DMS79 treated with DMSO at 0.1 percent for 48 hours (cell line): Measurements from ENCODE around the gene SKAP1.
"Not testable (repeated sequence)": the region's sequence is repeated elsewhere in the genome, so short reads cannot be mapped to it uniquely, and the experiment has no call there.

Source experiments
- DNase-seq: peaks from one replicate; lab custom pipeline; 2025; lab: John Stamatoyannopoulos, UW

Gene SKAP1

DNA sequence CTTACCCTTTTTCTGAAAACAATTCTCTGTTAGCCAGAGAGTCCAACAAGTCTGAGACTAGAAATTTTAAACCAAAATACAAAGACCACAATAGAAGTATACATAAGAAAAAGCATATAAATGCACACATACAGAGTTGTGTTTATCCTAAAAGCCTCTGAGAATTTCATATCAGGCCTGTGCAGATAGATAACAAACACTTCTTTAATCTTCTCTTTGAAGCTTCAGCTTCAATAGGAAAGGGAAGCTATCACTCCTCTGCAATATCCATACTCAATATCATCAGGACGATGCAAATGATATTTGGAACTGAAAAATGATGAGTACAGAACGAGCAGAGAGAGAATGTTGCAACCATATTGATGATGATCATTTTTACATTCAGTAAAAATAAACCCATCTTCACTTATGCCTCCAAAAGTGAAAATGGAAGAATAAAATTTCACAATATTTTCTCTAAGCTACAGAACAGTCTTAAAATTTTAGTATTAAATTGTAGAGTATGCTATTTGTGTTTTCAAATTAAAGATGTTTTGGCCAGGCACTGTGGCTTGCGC, 61.6 kb downstream of the SKAP1 start:
- DNase-seq, result no peak

DNA sequence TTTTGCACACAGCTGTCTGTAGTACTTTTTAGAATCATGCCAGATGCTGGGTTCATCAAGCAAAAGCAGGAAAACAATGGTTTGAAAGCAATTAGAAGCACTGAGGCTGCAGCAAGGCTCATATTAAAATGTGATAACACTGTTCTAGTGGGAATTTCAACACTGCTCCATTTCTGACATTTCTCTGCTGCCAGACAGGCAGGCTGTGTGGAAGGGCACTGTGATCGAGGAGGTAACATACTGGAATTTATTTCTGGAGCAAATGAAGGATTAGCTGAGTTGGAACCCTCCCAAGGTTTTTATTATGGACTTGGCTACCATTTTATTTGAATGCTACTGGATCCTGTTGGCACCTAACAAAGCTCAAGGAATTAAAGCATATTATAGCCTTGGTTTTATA, 66.9 kb downstream of the SKAP1 start:
- no peak for DNase-seq

DNA sequence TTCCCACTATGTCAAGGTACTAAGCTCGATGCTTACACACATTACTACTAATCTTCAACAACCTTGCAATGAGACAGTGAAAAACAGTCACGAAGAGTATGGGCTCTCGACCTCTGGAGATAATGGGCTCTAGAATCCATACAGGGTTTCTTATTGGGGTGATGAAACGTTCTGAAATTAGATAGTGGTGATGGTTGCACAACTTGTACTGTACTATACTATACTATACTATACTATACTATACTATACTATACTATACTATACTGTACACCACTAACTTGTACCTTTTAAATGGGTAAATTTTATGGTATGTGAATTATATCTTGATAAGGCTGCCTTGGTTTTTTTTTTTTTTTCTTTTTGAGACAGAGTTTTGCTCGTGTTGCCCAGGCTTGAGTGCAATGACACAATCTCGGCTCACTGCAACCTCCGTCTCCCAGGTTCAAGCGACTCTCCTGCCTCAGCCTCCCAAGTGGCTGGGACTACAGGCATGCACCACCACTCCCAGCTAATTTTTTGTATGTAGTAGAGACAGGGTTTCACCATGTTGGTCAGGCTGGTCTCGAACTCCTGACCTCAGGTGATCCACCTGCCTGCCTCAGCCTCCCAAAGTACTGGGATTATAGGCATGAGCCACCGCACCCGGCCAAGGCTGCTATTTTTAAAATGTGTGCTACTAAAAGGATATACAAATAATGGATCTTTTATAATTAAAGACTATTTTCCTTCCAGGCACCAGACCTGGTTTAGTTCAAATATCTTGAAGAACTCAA, 69.0 kb downstream of the SKAP1 start:
- not testable (repeated sequence) for DNase-seq

GRCh38 chr17:48357779-48358602, 72.0 kb downstream of the SKAP1 start:
- DNase-seq, result no peak

- DNase-seq, result no peak
Observed at GRCh38 chr17:48356866-48357265, 73.1 kb downstream of the SKAP1 start.

GRCh38 chr17:48352630-48353029, 77.4 kb downstream of the SKAP1 start:
- DNase-seq, result no peak

DNA sequence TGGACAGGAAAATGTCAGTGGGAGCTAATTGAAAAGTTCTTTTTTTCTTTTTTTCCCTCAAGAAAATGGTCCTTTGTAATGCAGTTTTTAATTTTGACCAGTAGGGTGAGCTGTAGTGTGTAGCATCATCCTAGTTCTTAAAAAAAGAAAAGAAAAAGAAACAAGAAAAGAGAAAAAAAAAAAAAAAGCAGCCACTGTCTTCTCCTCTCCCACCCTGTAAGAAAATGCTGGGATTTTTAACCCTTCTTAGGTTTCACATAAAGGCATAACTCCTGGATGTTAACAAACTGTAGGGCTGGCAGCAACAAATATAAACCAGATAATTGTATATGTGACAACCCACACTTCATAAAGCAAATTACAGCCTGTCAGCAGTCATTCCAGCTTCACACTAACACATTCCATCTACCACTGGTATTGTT, 78.1 kb downstream of the SKAP1 start:
- peak; percentile 62 for DNase-seq

GRCh38 chr17:48348352-48348751, 81.7 kb downstream of the SKAP1 start:
- no peak for DNase-seq

- no peak for DNase-seq
Observed at GRCh38 chr17:48347177-48347576, 82.8 kb downstream of the SKAP1 start.

DNA sequence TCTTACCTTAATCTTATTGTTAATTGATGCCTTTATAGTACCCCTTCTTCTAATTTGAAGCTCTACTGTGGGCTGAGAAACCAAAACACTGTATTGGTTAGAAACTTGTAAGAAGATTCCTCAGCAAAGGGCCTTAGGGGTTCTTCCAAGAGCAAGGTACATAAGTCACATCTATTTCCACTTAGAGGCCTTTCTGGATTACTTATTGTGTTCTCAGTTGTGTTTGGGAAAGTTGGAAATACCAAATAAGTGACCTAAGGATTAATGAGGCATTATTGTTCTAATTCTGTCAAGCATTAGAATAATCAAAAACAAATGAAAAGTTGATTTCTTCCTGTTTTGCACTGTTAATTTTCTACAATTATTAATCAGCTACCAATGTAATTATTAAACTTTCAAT, 85.8 kb downstream of the SKAP1 start:
- no peak for DNase-seq

DNA sequence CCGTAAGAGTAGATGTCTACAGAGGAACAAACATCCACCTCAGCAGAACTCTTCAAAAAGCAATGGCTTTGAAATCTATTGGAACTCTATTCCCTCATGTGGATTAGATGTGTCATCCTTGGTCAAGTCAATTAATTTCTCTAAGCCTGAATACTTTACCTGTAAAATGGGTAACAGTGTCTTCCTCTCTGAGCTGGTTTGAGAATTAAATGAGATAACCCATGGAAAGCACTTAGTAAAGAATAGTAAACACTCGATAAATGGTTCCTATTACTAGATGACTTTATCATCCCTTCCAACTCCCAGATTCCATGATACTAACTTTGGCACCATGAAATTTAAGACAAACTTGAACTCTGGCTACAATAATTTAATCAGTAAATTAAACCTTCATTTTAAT, 89.1 kb downstream of the SKAP1 start:
- no peak for DNase-seq

DNA sequence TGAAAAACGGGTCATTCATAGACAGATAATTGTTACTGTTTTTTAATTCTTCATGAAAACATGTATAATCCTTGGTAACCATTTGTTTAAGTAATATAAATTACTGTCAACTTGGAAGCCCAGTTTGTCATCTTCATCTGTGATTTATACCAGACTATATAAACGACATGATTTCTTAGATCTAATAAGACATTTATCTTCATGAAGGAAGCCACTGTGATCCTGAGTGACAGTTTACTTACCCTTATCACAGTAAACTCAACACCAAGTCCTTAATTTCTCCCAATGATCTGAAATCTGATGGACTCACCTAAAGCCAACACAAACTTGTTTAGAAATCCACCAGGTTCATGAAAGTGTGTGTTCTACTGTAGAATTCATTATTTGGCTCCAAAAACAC, 91.3 kb downstream of the SKAP1 start:
- DNase-seq, result no peak

DNA sequence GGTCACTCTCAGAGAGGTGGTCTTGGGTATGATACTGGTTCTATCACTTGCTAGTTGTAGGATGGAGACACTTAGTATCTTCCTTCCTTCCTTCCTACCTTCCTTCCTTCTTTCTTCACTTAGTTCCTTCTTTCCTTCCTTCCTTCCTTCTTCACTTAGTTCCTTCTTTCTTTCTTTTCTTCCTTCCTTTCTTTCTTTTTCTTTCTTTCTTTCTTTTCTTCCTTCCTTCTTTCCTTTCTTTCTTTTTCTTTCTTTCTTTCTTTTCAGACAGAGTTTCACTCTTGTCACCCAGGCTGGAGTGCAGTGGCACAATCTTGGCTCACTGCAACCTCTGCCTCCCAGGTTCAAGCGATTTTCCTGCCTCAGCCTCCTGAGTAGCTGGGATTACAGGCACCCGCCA, 92.1 kb downstream of the SKAP1 start:
- DNase-seq, result not testable (repeated sequence)

DNA sequence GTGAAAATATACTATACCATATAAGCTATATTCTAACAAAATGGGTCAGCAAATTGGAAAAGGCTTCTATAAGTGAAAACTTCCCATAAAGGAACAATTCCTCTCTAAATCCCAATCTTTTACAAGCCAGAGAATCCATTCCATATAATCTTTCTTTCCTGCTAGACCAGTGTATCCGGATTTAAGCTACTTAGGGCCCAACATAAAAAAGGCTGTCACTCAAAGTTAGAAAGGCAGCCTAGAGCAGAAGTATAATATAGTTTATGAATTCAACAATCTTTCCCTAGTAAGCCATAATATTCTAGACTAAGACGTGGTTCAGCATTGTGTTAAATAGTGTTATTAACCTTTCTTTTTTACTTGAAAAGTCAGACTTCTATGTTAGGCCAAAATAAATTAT, 93.0 kb downstream of the SKAP1 start:
- no peak for DNase-seq

GRCh38 chr17:48335858-48336500, 94.0 kb downstream of the SKAP1 start:
- DNase-seq, result peak; percentile 75

- DNase-seq, result no peak
Observed at GRCh38 chr17:48335146-48335784, 94.7 kb downstream of the SKAP1 start.

- DNase-seq, result no peak
Observed at GRCh38 chr17:48333034-48333530, 96.9 kb downstream of the SKAP1 start.

DNA sequence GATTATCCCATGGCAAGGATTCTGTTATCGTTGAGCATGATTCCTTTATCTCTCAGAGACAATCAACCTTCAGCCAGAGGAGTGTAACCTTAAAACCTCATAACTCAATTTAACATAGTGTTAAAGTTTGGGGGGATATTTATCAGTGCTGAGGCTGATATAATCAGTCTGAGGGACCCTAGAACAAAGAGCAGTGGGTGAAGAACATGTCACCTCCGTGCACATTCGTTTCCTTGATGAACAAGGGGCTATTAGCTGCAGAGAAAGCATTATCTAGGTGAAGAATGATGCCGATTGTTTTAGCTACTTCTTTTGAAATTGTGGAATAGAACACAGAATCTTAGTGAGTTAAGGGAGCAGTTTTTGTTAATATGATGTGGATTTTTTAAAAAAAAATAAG, 99.1 kb downstream of the SKAP1 start:
- DNase-seq, result no peak

DNA sequence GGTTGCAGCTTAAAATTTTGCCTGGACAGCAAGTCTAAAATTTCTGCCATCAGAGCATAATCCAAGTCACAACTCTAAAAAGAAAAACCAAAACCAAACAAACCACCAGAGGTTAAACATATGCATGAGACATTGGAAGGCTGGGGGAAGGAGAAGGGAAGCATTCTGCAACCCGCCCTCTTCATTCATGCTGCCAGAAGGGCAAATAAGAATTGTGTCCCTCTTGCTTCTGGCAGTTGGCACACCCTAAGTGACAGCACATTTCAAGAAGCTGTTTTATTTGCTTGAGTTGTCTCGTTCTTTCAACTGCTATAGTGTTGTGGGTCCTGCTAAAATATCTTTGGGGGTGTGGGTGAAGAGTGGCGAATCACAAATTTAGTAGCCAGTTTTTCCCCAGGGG, 99.6 kb downstream of the SKAP1 start:
- DNase-seq, result no peak

GRCh38 chr17:48328457-48328856, 101.6 kb downstream of the SKAP1 start:
- no peak for DNase-seq

DNA sequence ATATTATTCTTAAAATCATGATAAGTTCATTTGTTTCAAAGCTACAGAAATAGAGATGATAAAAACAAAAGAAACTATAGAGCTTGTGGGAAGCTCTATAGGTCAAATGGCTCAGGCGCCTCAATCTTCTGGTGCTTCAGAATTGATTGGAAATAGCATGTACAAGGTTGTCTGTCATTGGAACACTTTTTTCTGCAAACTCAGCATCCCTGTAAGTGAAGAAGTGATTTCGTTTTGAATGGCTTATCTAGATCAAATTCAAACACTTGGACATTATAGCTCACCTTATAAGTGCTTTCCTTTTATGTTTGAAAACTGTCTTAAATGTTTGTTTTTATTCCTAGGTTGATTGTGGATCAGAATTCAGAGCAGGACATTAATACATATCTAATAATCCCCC, 103.7 kb downstream of the SKAP1 start:
- no peak for DNase-seq

DNA sequence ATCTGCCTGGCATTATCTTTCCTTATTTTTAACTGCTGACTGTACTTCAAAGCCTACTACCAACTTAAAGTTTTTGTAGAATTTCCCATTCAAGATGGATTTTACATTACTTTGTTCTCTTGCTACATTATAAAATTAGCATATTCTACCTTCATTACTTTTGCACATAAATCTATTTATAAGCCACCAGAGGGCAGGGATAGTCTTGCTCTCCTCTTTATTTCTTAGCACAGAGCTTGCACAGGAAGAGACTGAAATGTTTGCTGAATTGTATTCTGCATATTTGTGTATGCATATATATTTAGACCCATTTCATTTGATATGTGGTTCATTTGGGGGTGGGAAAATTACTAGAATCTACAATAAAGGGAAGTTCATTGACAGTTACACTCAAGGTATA, 108.0 kb downstream of the SKAP1 start:
- DNase-seq, result no peak
